ENCODE results near the gene BACH2.
"Not testable (repeated sequence)": the region's sequence is repeated elsewhere in the genome, so short reads cannot be mapped to it uniquely, and the experiment has no call there.

Gene BACH2

GRCh38 chr6:90180526-90180925, 116.1 kb downstream of the BACH2 start:
- DNase-seq (ENCODE audit: low spot score): no peak

- DNase-seq (ENCODE audit: low spot score): no peak
Measured at GRCh38 chr6:90179190-90180169, 117.2 kb downstream of the BACH2 start.

GRCh38 chr6:90178384-90178855, 118.2 kb downstream of the BACH2 start:
- no peak for DNase-seq (ENCODE audit: low spot score)

- no peak for DNase-seq (ENCODE audit: low spot score)
Measured at GRCh38 chr6:90177544-90178383, 118.9 kb downstream of the BACH2 start.

- no peak for DNase-seq (ENCODE audit: low spot score)
Measured at GRCh38 chr6:90175627-90176538, 120.8 kb downstream of the BACH2 start.

- DNase-seq (ENCODE audit: low spot score): no peak
Measured at GRCh38 chr6:90173262-90173925, 123.2 kb downstream of the BACH2 start.

GRCh38 chr6:90170601-90171000, 126.0 kb downstream of the BACH2 start:
- DNase-seq (ENCODE audit: low spot score): no peak

- no peak for DNase-seq (ENCODE audit: low spot score)
Measured at GRCh38 chr6:90169374-90169773, 127.3 kb downstream of the BACH2 start.

- no peak for DNase-seq (ENCODE audit: low spot score)
Measured at GRCh38 chr6:90168693-90169131, 127.9 kb downstream of the BACH2 start.

GRCh38 chr6:90167514-90168379, 128.9 kb downstream of the BACH2 start:
- DNase-seq (ENCODE audit: low spot score): no peak

GRCh38 chr6:90166155-90166924, 130.3 kb downstream of the BACH2 start:
- not testable (repeated sequence) for DNase-seq (ENCODE audit: low spot score)

GRCh38 chr6:90162648-90163387, 133.8 kb downstream of the BACH2 start:
- no peak for DNase-seq (ENCODE audit: low spot score)

GRCh38 chr6:90160013-90160412, 136.6 kb downstream of the BACH2 start:
- DNase-seq (ENCODE audit: low spot score): no peak

GRCh38 chr6:90159452-90159851, 137.2 kb downstream of the BACH2 start:
- DNase-seq (ENCODE audit: low spot score): no peak

- no peak for DNase-seq (ENCODE audit: low spot score)
Measured at GRCh38 chr6:90158936-90159335, 137.7 kb downstream of the BACH2 start.

GRCh38 chr6:90157441-90157840, 139.2 kb downstream of the BACH2 start:
- DNase-seq (ENCODE audit: low spot score): no peak

GRCh38 chr6:90156861-90157260, 139.8 kb downstream of the BACH2 start:
- no peak for DNase-seq (ENCODE audit: low spot score)

GRCh38 chr6:90154755-90155470, 141.7 kb downstream of the BACH2 start:
- DNase-seq (ENCODE audit: low spot score): no peak
